Measurements from ENCODE around the gene EHBP1L1. TPM values are rescaled to one million over a fixed set of nuclear protein-coding genes. Genes with fewer than 3 reads are reported as not detected.

Gene EHBP1L1
- total RNA-seq, 4 donors from 2014 or later: 186 to 472 (median 293) TPM

GRCh38 chr11:65581928-65582327 is 6.1 kb downstream of the EHBP1L1 start:
- peaks cover 47 to 86% (median 79%) of the 10 kb centered on the region in 4 donors for H3K36me3 ChIP-seq
- 85% methylated on average over 3 of the region's 3 CpGs for WGBS
- H3K27me3 ChIP-seq: no peaks in the 10 kb centered on the region
- peak overlapping the region; percentile 68 to 96 (median 79) for H3K27ac ChIP-seq (replicated peaks in 1 of 4)
- H3K9me3 ChIP-seq: no peaks in the 10 kb centered on the region
- DNase-seq (ENCODE audit: extremely low spot score): no peak
- intact Hi-C loops (cut with DNase I): no loop called here
- TF ChIP-seq EP300 (IDR thresholded peaks at IDR 0.05): no peak
- TF ChIP-seq CTCF (IDR thresholded peaks at IDR 0.05): no peak
- no peak for TF ChIP-seq POLR2A (IDR thresholded peaks at IDR 0.05; ENCODE audit: low read depth)
- TF ChIP-seq POLR2AphosphoS5 (IDR thresholded peaks at IDR 0.05): no peak
- no peak overlapping the region for H3K4me3 ChIP-seq
- peaks cover 36 to 85% (median 69%) of the 10 kb centered on the region in 4 donors for H3K4me1 ChIP-seq

GRCh38 chr11:65583589-65583988 is 7.7 kb downstream of the EHBP1L1 start:
- Histone ChIP-seq H3K4me1 (peaks cover 36 to 85% (median 69%) of the 10 kb centered on the region in 4 donors), H3K27ac (replicated peaks in 1 of 4) (peak overlapping the region; percentile 58 to 96 (median 79)), H3K27me3 (no peaks in the 10 kb centered on the region), H3K36me3 (peaks cover 47 to 81% (median 72%) of the 10 kb centered on the region in 4 donors), H3K4me3 (no peak overlapping the region), H3K9me3 (no peaks in the 10 kb centered on the region)
- no peak for DNase-seq (ENCODE audit: extremely low spot score)
- TF ChIP-seq EP300 (IDR thresholded peaks at IDR 0.05): no peak
- TF ChIP-seq CTCF (IDR thresholded peaks at IDR 0.05): no peak
- TF ChIP-seq POLR2AphosphoS5 (IDR thresholded peaks at IDR 0.05): no peak
- no peak for TF ChIP-seq POLR2A (IDR thresholded peaks at IDR 0.05; ENCODE audit: low read depth)
- intact Hi-C loops (cut with DNase I): no loop called here
- 82% methylated on average over 8 of the region's 10 CpGs for WGBS

- no peaks in the 10 kb centered on the region for H3K27me3 ChIP-seq
- 70% methylated on average over 3 of the region's 8 CpGs for WGBS
- peak overlapping the region; percentile 58 to 96 (median 79) for H3K27ac ChIP-seq (replicated peaks in 1 of 4)
- no peak for DNase-seq (ENCODE audit: extremely low spot score)
- H3K4me3 ChIP-seq: no peak overlapping the region
- H3K36me3 ChIP-seq: peaks cover 47 to 81% (median 69%) of the 10 kb centered on the region in 4 donors
- no peak for TF ChIP-seq EP300 (IDR thresholded peaks at IDR 0.05)
- TF ChIP-seq POLR2AphosphoS5 (IDR thresholded peaks at IDR 0.05): peak in 1 of 2 donors; percentile 18
- H3K9me3 ChIP-seq: no peaks in the 10 kb centered on the region
- intact Hi-C loops (cut with DNase I): no loop called here
- peaks cover 37 to 85% (median 69%) of the 10 kb centered on the region in 4 donors for H3K4me1 ChIP-seq
Measured at GRCh38 chr11:65584106-65584505, 8.3 kb downstream of the EHBP1L1 start.

GRCh38 chr11:65584723-65585171 is 8.9 kb downstream of the EHBP1L1 start:
- 71% methylated on average over 13 of the region's 46 CpGs for WGBS
- Histone ChIP-seq H3K27me3 (no peaks in the 10 kb centered on the region), H3K4me3 (no peak overlapping the region), H3K36me3 (peaks cover 45 to 81% (median 68%) of the 10 kb centered on the region in 4 donors), H3K27ac (replicated peaks in 1 of 4) (peak overlapping the region; percentile 58 to 96 (median 79)), H3K4me1 (peaks cover 44 to 86% (median 71%) of the 10 kb centered on the region in 4 donors), H3K9me3 (no peaks in the 10 kb centered on the region)
- DNase-seq (ENCODE audit: extremely low spot score): no peak
- no peak for TF ChIP-seq POLR2A (IDR thresholded peaks at IDR 0.05; ENCODE audit: low read depth)
- no peak for TF ChIP-seq EP300 (IDR thresholded peaks at IDR 0.05)
- TF ChIP-seq CTCF (IDR thresholded peaks at IDR 0.05): no peak
- no peak for TF ChIP-seq POLR2AphosphoS5 (IDR thresholded peaks at IDR 0.05)
- intact Hi-C loops (cut with DNase I): no loop called here

GRCh38 chr11:65585396-65586246 is 9.8 kb downstream of the EHBP1L1 start:
- Histone ChIP-seq H3K4me1 (peaks cover 46 to 87% (median 71%) of the 10 kb centered on the region in 4 donors), H3K27ac (replicated peaks in 1 of 4) (peak overlapping the region; percentile 79 to 96 (median 82)), H3K4me3 (no peak overlapping the region), H3K27me3 (no peaks in the 10 kb centered on the region), H3K9me3 (no peaks in the 10 kb centered on the region), H3K36me3 (peaks cover 45 to 81% (median 68%) of the 10 kb centered on the region in 4 donors)
- no peak for DNase-seq (ENCODE audit: extremely low spot score)
- TF ChIP-seq POLR2AphosphoS5 (IDR thresholded peaks at IDR 0.05) (peak in 1 of 2 donors; percentile 34), EP300 (IDR thresholded peaks at IDR 0.05) (no peak)
- intact Hi-C loops (cut with DNase I): no loop called here
- 74% methylated on average over 33 of the region's 51 CpGs for WGBS
